Activated CD4-positive, alpha-beta T cell treated with anti-CD3 and anti-CD28 coated beads, Interleukin-2, amount 50 U/mL, for 24 hours (primary cell): Measurements from ENCODE around the gene OR4S1.
A peak's percentile ranks its signal among the peaks of the same experiment; 100 is the strongest.
"Not testable (repeated sequence)": the region's sequence is repeated elsewhere in the genome, so short reads cannot be mapped to it uniquely, and the experiment has no call there.

ENCODE experiments used
- DNase-seq, 2 donors: peaks; one replicate each; pipeline ENCODE4 v3.0.0-alpha.2; 2020; ENCODE audit warnings: low read depth in 1 of 2, low spot score in 1 of 2

The OR4S1 gene

GRCh38 chr11:48305923-48306322 is at the start of gene OR4S1:
Gene OR4S1, plus strand, starts transcription at chr11:48306223. Its CDS starts 0 bp downstream, at chr11:48306223.
- no peak for DNase-seq

- DNase-seq: no peak
Observed at GRCh38 chr11:48261600-48261999, 44.4 kb upstream of the OR4S1 start.

- DNase-seq: no peak
Observed at GRCh38 chr11:48263423-48263911, 42.6 kb upstream of the OR4S1 start, which contains the start of gene OR4X1. Gene OR4X1, plus strand, starts transcription at chr11:48263861. Its CDS starts 0 bp downstream, at chr11:48263861.

GRCh38 chr11:48270621-48271020 is 35.4 kb upstream of the OR4S1 start:
- no peak for DNase-seq

- no peak for DNase-seq
Observed at GRCh38 chr11:48272606-48273005, 33.4 kb upstream of the OR4S1 start.

GRCh38 chr11:48307760-48308386 is 1.9 kb downstream of the OR4S1 start:
- peak; percentile 37 to 64 for DNase-seq

- DNase-seq: not testable (repeated sequence)
Observed at GRCh38 chr11:48313590-48313989, 7.6 kb downstream of the OR4S1 start.

GRCh38 chr11:48319813-48320212 is 13.8 kb downstream of the OR4S1 start:
- DNase-seq: not testable (repeated sequence)

- DNase-seq: not testable (repeated sequence)
Observed at GRCh38 chr11:48324620-48325019, 18.6 kb downstream of the OR4S1 start, which contains the start of gene OR4C3. Gene OR4C3, plus strand, starts transcription at chr11:48324920. Its CDS starts 102 bp downstream, at chr11:48325022.

GRCh38 chr11:48341466-48341865 is 35.4 kb downstream of the OR4S1 start:
- DNase-seq: no peak

- DNase-seq: not testable (repeated sequence)
Observed at GRCh38 chr11:48342505-48342904, 36.5 kb downstream of the OR4S1 start.

- not testable (repeated sequence) for DNase-seq
Observed at GRCh38 chr11:48346286-48346685, 40.3 kb downstream of the OR4S1 start.

GRCh38 chr11:48354013-48354412 is 48.0 kb downstream of the OR4S1 start:
- no peak for DNase-seq

- DNase-seq: no peak
Observed at GRCh38 chr11:48354677-48355076, 48.7 kb downstream of the OR4S1 start.
